Right hindlimb (tissue), 1 donor: Measurements from ENCODE around the gene TMEM151B.
"Not testable (repeated sequence)": the region's sequence is repeated elsewhere in the genome, so short reads cannot be mapped to it uniquely, and the experiment has no call there.

Experiments used
- DNase-seq: peaks from one replicate; pipeline ENCODE4 v3.0.0-alpha.2; 2018

Gene TMEM151B

DNA sequence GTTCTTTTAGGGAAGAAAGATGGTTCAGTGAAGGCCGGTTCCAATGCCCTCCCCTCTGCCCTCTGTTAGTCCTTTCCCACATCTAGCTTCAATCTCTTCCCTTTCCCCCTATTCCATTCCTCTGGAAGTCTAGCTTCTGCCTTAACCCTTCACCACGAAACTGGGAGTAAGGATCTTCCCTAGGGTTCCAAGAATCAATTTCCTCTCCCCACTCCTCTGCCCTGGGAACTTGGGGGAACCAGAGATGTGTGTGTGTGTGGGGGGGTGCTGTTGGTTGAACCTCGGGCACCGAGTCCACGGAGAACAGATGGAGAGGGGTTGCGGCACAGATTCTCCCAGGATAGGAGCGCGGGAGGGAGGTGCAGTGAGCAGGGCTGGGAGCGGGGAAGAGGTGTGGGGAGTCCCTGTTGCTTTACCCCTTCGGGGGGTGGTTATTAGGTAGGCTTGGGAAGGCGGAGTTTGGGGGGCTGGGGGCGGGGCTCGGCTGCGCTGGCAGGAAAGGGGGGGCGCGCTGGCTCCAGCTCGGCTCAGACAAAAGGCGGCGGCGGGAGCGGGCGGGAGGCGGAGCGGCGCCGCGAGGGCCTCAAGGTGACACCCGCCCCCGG lies at the start of gene TMEM151B:
TMEM151B (plus strand) TSS at position 530 of the 605 bp plus-strand sequence. CDS start 293 bp downstream, outside the sequence.
- DNase-seq = no peak

DNA sequence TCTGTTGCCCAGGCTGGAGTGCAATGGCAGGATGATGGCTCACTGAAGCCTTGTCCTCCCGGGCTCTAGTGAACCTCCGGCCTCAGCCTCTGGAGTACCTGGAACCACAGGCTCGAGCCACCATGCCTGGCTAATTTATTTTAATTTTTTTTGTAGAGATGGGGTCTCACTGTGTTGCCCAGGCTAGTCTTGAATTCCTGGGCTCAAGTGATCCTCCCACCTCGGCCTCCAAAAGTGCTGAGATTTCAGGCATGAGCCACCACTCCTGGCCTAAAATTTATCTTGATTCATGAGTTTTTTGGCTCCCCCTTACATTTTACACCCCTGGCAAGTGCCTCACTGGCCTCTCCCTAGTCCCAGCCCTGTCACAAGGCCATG lies 49.3 kb upstream of the TMEM151B start:
- DNase-seq = no peak

DNA sequence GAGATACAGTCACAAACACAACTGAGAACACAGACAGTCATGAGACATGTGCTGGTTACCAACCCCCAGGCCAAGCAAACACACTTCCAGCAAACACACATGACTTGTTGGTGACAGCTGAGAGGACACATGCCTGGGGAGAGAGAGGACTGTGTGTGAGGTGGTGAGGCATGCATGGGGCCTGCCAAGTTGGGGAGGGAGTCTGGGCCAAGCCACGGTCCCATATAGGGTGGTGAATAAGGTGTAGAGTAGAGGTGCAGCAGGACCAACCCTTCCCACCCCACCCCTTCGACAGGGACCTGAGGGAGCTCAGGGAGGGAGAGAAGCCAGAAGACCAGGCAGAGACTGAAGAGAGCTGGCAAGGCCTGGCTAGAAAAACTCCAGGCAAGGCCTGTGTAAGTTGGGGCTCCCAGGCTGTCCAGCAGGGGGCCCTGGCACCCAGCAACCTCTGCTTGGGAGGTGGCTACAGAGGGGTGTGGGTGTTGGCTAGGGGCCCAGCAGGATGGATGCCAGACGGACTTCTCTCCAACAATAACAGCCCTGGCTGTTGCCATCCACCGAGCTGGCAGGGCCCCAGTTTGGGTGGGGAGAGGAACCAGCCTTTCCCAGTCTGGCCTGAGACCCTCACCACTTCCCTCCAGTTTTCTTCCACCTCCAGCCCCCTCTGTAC lies 48.8 kb upstream of the TMEM151B start:
- DNase-seq = peak; percentile 92

DNA sequence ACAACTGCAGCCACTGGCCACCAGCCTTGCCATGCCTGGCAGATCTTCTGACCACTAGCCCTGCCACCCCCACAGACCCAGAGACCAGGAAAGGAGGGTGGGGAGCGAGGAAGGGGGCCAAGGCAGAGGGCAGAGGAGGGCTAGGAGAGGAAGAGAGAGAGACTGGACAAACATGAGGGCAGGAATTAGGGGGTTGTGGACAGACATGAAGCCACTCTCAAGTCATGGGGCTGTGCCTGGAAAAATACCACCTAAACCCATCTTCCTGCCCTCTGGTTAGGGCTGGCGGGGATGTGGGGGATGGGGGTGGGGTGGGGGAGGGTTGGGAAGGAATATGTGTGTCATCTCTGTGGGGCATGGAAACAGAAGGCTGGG lies 48.3 kb upstream of the TMEM151B start:
- DNase-seq = no peak

DNA sequence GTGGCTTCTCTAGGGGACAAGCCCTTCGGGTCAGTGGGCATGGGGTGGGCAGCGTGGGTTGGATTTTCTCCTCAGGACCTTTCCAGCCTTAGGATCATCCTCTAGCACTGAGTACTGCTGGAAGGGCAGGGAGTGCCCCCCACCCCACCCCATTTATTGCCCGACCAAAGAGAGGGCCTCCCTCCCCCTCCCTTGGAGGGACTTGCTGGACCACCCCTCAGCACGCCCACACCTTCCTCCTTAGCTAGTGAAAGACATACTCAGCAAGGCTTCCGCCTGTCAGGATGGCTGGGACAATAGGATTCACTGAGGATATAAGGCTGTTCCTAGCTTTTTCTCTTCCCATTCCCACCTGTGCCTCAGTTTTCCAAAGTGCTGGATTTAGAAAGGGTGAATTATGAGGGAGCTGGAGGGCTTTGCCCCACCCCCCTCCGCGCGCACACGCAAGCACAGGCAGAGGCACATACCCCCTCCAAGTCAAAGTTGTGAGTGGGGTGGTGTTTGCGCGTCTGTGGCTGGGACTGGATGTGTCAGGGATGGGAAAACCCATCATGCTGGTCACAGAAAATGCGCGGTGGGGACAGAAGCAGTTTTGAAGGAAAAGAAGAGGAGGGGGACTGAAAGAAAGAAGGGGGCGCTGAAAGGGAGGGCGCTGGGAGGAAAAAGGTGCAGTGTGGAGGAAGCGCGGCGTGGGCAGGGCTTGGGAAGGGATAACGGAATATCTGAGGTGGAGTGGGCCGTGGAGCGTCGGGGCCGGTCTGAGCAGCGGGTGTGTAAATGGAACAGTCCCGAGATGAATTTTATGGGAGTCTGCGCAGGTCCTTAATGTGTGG lies 47.5 kb upstream of the TMEM151B start:
- DNase-seq = no peak

DNA sequence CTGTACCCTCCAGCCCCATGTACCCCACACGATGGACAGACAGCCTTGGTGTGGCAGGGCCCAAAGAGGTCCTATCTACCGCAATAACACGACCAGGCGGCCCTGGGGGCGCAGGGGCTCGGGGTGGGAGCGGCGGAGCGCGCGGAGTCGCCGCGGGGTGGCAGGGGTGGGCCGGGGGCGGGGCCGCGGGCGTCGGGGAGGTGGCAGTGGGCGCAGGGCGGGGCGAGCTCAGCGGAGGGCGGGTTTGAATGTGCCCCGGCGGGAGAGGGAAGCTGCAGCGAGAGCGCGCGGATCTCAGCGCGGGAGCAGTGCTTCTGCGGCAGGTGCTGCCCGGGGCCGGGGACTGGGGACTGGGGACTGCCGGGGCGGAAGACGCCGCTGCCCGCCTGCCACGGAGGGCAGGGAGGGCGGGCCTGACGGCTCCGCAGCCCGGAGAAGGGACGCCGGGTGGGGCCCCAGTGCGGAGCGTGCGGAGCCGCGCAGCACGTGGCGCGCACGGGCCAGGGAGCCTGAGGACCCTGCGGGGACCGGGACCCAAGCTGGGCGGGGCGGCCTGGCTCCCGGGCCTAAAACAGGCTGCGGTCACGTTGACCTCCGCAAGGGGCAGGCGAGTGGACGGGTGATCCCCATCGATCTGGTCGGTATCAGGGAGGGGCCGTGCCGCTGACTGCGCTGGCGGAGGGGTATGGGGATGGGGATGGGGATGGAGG lies 46.8 kb upstream of the TMEM151B start, which contains the start of gene SLC29A1:
SLC29A1 (plus strand) TSS at position 277 of the 710 bp plus-strand sequence. CDS start 3,719 bp downstream, outside the sequence.
- peak; percentile 84 for DNase-seq

DNA sequence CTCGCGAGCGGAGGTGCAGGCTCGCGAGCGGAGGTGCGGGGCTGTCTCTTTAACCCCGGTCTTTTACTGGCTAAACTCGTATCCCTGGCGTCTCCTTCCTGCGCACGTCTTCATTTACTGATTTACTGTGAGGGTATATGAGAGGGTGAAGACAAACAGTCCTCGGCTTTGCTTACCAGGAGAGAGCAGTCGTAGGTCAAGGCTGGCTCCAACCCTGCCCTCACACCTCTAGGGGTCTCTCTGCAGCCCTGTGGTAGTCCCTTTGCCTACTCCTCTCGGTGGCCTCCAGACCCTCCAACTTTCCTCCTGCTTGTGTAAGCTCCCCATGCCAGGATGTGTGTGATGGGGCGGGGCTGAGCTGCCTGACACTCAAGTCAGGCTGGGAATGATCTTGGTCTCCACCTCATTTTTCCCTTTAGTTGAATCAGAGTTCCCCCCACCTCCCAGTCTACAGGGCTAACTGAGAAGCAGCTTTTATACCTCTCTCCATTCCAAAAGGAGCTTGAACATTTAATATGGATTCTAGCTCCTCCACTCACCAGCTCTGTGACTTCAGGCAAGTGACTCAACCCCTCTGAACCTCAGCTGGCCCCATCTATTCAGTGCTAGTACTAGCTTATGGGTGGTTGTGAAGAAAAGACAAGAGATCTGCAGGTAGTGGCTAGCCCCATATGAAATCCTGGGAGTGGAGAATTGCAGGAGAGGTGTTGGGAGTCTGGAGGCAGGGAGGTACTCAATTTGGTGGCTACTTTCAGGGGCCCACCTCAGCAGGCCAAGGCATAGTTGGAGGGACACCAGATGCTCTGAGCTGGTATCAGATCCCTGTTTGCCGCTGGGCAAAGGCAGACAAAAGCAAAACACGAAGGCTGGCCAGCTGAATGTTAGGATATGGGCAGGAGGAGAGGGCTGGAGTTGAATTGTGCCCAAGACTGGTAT lies 46.0 kb upstream of the TMEM151B start:
- DNase-seq = peak; percentile 34

DNA sequence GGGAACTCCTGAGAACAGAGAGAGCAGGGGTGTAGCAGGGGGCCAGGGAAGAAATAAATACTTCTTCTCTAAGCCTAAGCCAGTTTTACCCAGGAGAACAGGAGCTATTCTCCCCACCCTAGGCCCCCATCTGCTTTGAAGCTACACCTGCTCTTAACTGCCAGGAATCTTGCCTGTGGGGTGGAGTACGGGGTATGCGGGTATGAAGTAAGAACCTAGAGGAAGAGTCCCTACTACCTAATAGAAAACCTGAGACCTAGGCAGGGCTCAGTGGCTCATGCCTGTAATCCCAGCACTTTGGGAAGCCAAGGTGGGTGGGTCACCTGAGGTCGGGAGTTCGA lies 45.3 kb upstream of the TMEM151B start:
- DNase-seq = no peak

DNA sequence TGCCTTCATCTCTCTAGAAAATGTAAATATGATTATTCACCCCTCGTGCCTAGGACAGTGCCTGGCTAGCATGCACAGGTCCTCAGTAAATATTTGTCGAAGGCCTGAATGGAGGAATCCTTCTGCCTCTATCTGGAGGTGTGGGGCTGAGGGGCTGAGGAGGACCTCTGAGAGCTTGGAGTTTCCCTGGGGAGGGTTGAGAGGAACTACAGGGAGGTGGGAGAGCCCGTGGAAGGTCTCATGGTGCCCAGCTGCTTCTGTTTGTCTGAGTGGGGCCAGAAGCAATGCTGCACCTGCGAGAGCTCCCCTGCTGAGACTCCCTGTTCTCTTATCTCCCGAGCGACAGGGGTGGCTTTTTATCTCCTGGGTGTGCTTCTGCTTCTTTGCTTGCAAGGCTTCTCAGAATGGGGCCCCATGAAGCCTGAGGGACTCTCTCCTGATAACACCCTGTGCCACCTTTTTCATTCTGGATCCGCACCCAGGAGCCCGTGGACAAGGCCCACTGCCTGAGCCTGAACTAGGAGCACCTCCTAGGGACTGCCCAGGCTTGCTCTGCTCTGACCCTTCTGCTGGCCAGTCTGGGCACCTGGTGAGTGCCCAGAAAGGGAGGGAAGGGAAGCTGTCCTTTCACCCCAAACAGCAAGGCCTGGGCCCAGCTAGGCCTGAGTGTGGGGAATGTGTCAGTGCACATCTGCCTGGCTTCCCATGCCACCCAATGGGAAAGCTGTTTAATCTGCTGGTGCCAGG lies 44.5 kb upstream of the TMEM151B start:
- DNase-seq = no peak

DNA sequence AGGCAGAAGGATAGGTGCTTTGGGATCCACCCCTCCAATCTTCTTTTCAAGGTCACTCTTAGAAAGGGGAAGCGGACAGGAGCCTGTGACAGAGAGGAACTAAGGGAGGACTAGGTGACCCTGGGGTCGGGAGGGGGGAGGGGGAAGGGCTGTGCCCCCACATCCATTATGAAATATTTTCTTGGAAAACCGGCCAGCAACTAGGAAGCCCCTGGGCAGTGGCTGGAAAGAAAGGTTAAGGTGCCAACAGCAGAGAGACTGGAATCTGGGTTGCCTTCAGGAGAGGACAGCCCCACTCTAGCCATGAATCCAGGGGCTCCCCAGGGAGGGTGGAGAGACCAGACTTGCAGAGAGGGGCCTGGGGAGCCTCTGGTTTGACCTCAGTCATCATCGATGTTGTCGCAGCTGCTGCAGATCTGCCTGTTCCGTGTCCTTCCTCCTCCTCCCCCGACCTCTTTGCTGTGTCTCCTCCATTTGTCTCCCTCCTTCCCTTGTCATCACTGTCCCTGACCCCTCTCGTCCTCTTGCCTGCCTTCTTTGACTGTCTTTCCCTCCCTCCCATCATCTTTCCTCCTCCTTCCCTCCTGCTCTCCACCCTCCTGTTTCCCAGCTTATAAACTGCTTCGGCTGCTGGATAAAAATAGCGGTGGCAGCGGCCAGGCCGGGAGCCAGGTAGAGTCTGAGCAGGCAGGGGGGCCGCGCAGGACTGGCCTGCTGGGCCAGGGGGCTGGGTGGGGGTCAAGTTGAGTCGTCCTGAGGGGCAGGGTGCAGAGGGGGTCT lies 43.7 kb upstream of the TMEM151B start:
- peak; percentile 59 for DNase-seq

DNA sequence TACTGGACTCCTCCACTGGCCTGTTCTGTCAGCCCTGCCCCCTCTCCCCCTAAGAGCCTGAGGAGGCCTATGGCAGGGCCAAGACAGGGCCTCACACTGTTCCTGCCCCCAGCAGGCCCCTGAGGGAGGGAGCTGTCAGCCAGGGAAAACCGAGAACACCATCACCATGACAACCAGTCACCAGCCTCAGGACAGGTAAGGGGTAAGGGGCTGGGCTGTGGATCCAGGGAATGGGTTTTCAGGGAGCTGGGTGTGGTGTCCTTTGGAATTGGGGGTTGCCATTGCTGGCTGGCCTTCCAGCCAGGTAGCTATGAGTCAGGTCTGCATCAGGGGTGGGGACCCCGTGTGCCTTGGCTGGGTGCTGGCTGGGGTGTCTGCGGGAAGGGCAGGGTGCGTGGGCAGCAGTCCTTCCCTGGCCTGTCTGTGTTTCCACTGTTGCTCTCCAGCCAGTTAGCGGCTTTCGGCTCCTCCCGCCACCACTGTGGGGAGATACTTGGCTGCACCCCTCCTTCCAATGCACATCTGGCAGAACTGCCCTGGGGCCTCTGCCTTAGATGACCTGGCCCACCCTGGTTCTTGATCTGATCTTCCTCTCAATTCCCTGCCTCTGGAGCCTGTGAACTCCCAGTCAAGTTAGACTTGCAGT lies 43.0 kb upstream of the TMEM151B start:
- peak; percentile 53 for DNase-seq

DNA sequence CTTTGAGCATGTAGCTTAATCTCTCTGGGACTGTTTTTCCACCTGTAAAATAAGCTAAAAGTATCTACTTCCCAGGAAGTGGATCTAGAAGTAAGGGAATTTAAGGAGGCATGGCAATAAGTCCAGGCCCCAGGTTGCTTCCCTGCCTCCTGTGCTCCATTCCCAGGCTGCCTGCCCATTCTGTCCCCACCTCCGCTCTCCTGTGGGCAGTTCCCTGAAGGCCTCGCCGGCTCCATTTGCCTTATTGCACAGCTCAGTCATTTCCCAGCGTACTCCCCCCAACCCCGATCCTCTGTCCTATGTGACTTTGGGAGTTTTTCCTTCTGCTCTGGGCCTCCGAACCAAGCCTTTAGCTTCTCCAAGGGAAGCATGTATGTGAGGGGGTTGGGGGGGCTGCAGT lies 42.2 kb upstream of the TMEM151B start:
- DNase-seq = no peak

DNA sequence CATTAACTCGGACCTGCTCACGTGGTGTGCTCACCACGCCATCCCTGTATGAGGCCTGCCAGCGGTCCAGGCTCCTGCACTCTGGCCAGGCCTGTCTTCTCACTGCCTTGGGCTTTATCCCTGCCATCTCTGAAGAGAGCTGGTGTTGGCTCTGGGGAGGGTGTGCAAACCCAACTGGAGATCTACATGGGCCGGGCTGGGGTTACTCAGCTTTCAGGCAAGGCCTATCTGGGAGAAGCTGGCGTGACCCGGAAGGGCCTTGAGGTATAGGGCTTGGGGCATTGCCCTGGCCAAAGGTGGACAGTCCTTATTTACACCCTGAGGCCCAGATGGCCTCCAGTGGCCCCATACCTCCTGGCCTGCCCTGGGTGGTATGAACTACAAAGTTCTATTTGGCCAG lies 41.8 kb upstream of the TMEM151B start:
- no peak for DNase-seq

DNA sequence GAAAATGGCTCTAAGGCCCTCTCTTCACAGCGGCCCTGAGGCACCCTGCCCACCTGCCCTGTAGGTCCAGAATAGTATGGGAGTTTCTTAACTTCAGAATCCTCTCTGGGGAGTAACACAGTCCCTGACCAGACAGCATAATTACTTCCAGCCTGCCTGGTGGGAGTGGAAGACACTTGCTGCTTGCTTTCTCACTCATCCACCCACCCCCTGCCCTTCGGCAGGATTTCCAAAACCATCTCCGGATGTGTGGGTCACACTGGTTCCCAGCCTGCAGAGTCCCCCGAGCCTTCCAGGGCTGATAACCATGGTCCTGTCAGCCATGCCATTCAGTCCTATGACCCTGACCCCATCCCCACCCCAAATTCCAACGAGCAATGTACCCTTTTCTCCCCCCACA lies 41.4 kb upstream of the TMEM151B start:
- DNase-seq = no peak

DNA sequence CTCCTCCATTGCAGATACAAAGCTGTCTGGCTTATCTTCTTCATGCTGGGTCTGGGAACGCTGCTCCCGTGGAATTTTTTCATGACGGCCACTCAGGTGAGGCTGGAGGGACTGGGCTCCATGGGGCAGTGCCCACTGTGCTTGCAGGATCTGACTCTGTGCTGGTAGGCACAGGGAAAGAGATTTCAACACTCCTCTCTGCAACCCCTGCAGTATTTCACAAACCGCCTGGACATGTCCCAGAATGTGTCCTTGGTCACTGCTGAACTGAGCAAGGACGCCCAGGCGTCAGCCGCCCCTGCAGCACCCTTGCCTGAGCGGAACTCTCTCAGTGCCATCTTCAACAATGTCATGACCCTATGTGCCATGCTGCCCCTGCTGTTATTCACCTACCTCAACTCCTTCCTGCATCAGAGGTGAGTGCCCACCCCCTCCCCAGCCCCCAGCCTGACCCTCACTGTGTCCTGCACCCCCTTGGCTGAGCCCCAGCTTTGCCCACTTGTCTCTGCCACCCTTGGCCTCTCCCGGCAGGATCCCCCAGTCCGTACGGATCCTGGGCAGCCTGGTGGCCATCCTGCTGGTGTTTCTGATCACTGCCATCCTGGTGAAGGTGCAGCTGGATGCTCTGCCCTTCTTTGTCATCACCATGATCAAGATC lies 40.7 kb upstream of the TMEM151B start:
- no peak for DNase-seq

DNA sequence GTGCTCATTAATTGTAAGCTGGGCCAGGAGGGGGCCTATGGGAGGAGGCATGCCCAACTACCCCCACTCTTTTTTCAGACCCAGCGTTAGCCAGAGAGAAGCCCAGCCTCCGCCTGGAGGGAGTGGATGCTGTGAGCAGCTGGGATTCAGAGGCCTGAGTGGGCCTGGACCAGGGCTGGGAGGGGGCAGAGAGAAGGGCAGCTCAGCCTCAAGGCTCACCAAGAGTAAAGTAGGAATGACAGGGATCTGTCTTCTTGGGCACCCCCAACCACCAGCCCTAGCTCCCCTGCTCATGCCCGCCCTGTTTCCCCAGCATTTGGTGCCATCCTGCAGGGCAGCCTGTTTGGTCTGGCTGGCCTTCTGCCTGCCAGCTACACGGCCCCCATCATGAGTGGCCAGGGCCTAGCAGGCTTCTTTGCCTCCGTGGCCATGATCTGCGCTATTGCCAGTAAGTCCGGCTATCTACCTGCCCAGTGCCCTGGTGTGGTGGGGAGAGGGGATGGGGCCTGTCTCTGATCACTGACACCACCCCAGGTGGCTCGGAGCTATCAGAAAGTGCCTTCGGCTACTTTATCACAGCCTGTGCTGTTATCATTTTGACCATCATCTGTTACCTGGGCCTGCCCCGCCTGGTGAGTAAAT lies 40.1 kb upstream of the TMEM151B start:
- no peak for DNase-seq

DNA sequence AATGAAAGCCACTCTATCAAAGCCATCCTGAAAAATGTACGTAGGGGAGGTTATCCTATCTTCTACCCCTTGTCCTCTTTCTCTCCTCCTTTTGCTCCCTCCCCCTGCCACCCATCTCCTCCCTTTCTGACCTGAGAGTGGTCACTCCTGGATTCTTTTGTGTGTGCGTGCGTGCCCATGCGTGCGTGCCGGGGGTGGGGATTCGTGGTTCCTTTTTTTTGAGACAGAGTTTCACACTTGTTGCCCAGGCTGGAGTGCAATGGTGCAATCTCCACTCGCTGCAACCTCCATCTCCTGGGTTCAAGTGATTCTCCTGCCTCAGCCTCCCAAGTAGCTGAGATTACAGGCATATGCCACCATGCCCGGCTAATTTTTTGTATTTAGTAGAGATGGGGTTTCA lies 38.8 kb upstream of the TMEM151B start:
- DNase-seq = not testable (repeated sequence)

DNA sequence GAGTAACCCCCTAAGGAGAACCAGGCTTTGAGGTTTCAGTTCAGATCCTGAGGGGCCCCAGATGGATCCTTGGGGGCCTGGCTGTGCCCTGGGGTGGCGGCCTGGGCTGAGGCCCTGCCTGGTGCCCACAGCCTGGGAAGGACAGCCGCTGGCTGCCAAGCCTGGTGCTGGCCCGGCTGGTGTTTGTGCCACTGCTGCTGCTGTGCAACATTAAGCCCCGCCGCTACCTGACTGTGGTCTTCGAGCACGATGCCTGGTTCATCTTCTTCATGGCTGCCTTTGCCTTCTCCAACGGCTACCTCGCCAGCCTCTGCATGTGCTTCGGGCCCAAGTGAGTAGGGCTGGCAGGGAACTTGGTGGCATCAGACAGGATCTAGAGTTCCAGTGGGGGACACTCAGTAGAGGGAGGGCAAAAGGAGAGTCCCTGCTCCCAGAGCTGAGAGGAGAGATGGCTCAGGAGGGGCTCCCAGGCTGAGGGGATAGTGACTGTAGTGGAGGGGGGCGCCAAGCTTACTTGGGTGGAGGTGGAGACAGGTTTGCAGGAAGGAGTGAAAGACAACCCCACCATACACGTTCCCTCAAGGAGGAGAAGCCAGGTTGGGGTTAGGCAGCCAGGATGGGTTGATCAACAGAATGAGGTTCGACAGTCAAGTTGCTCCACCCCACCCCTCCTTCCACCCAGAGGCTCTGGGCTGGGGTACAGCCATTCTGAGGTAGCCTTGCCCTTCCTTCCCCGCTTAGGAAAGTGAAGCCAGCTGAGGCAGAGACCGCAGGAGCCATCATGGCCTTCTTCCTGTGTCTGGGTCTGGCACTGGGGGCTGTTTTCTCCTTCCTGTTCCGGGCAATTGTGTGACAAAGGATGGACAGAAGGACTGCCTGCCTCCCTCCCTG lies 37.3 kb upstream of the TMEM151B start:
- no peak for DNase-seq
